Hematopoietic multipotent progenitor cell treated with erythropoietin and hydrocortisone succinate and interleukin-3 and kit ligand, for 4 days (in vitro differentiated cells): Measurements from ENCODE around the gene SLC17A3.

Experiments used
- DNase-seq: peaks from one replicate; pipeline ENCODE4 v3.0.0-alpha.2; 2015

SLC17A3 gene

GRCh38 chr6:25874118-25874517 is at the start of gene SLC17A3:
Gene SLC17A3, minus strand, starts transcription at chr6:25874243. Its CDS starts 5,856 bp downstream, at chr6:25868387.
- DNase-seq = no peak

GRCh38 chr6:25922301-25922700 is 48.3 kb upstream of the SLC17A3 start:
- no peak for DNase-seq

GRCh38 chr6:25921525-25922203 is 47.6 kb upstream of the SLC17A3 start:
- peak; percentile 42 for DNase-seq

- DNase-seq = no peak
Observed at GRCh38 chr6:25919657-25920056, 45.6 kb upstream of the SLC17A3 start.

- DNase-seq = no peak
Observed at GRCh38 chr6:25918083-25918683, 44.1 kb upstream of the SLC17A3 start.

- no peak for DNase-seq
Observed at GRCh38 chr6:25916789-25917490, 42.9 kb upstream of the SLC17A3 start.

GRCh38 chr6:25916330-25916729 is 42.3 kb upstream of the SLC17A3 start:
- no peak for DNase-seq

- DNase-seq = no peak
Observed at GRCh38 chr6:25913741-25914140, 39.7 kb upstream of the SLC17A3 start.

GRCh38 chr6:25911351-25911750 is 37.3 kb upstream of the SLC17A3 start:
- DNase-seq = no peak

GRCh38 chr6:25907475-25908014 is 33.5 kb upstream of the SLC17A3 start:
- DNase-seq = no peak

- no peak for DNase-seq
Observed at GRCh38 chr6:25903467-25904099, 29.5 kb upstream of the SLC17A3 start.

GRCh38 chr6:25902071-25902470 is 28.0 kb upstream of the SLC17A3 start:
- DNase-seq = no peak

- DNase-seq = no peak
Observed at GRCh38 chr6:25900843-25901242, 26.8 kb upstream of the SLC17A3 start.

- no peak for DNase-seq
Observed at GRCh38 chr6:25899580-25900408, 25.8 kb upstream of the SLC17A3 start.

- DNase-seq = no peak
Observed at GRCh38 chr6:25899123-25899522, 25.1 kb upstream of the SLC17A3 start.

- peak; percentile 22 for DNase-seq
Observed at GRCh38 chr6:25898289-25898977, 24.4 kb upstream of the SLC17A3 start.

- DNase-seq = no peak
Observed at GRCh38 chr6:25896252-25896651, 22.2 kb upstream of the SLC17A3 start.

- no peak for DNase-seq
Observed at GRCh38 chr6:25895771-25896170, 21.7 kb upstream of the SLC17A3 start.

GRCh38 chr6:25893778-25894177 is 19.7 kb upstream of the SLC17A3 start:
- DNase-seq = no peak

GRCh38 chr6:25892877-25893276 is 18.8 kb upstream of the SLC17A3 start:
- no peak for DNase-seq
